ENCODE measurements around the gene TRAPPC13. TPM values are rescaled to one million over a fixed set of nuclear protein-coding genes. Genes with fewer than 3 reads are reported as not detected.

The TRAPPC13 gene
- total and polyA plus RNA-seq, 2 of the 13 experiments (the other 11 are each of a cell fraction or from before 2014, with no cell fraction given) = 8.4 to 19.6 TPM

DNA sequence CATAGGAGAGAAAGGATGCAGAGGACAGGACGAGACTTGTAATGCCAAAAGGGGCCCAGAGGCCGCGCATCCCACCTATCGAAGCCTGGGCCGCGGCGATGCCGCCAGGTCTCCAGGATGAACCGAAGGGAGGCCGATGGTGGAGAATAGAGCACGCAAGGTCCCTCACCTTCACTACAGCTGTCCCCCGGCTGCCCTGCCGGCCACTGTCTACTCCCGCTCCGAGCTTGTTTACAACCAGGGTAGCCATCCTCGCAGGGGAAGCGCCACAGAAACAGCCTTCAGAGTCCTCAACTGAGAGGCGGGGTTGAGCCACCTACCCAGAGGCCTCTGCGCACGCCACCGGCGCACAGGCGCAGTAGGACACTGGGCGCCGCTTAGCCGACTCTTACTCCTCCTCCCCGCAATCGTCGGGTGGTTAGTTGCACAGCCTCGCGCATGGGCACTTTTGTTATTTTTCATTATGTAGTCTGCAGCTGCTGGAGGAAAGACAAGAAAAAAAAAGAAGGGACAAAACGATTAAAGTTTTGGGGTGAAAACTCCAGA is 729 bp upstream of the TRAPPC13 start, which contains the start of gene TRIM23 (continued):
- TF ChIP-seq ZFP91 (CRISPR knock-in tag; IDR thresholded peaks at IDR 0.05; ENCODE audit: borderline replicate concordance) (peak; percentile 72; the same call in 1 of the 2 replicates), RBM22 (optimal IDR thresholded peaks at IDR 0.05; ENCODE audit: low read length) (no peak), SSRP1 (CRISPR knock-in tag; IDR thresholded peaks at IDR 0.05) (no peak), ZNF225 (CRISPR knock-in tag; IDR thresholded peaks at IDR 0.05) (0 out of 2 replicates have a peak, but pooled peaks have one; percentile 49), PRDM4 (CRISPR knock-in tag; IDR thresholded peaks at IDR 0.05; ENCODE audit: borderline replicate concordance) (no peak), ZNF549 (CRISPR knock-in tag; IDR thresholded peaks at IDR 0.05) (no peak), ZNF550 (CRISPR knock-in tag; IDR thresholded peaks at IDR 0.05; ENCODE audit: borderline replicate concordance) (no peak), ZNF121 (CRISPR knock-in tag; IDR thresholded peaks at IDR 0.05) (0 out of 2 replicates have a peak, but pooled peaks have one; percentile 9), SPEN (CRISPR knock-in tag; IDR thresholded peaks at IDR 0.05; ENCODE audit: low read depth) (peak; percentile 70; the same call in 1 of the 2 replicates), ZNF136 (CRISPR knock-in tag; IDR thresholded peaks at IDR 0.05; ENCODE audit: low read depth) (no peak; the same call in 1 of the 2 replicates), NFIB (CRISPR knock-in tag; IDR thresholded peaks at IDR 0.05; ENCODE audit: borderline replicate concordance) (no peak), ZFP82 (CRISPR knock-in tag; IDR thresholded peaks at IDR 0.05; ENCODE audit: borderline replicate concordance) (peak; percentile 83; the same call in 1 of the 2 replicates)
- TF ChIP-seq, protein P1, sequence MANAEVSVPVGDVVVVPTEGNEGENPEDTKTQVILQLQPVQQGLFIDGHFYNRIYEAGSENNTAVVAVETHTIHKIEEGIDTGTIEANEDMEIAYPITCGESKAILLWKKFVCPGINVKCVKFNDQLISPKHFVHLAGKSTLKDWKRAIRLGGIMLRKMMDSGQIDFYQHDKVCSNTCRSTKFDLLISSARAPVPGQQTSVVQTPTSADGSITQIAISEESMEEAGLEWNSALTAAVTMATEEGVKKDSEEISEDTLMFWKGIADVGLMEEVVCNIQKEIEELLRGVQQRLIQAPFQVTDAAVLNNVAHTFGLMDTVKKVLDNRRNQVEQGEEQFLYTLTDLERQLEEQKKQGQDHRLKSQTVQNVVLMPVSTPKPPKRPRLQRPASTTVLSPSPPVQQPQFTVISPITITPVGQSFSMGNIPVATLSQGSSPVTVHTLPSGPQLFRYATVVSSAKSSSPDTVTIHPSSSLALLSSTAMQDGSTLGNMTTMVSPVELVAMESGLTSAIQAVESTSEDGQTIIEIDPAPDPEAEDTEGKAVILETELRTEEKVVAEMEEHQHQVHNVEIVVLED (CRISPR knock-in tag; IDR thresholded peaks at IDR 0.05; ENCODE audit: borderline replicate concordance) = peak; percentile 54; the same call in 1 of the 2 replicates
- TF ChIP-seq, protein P2, sequence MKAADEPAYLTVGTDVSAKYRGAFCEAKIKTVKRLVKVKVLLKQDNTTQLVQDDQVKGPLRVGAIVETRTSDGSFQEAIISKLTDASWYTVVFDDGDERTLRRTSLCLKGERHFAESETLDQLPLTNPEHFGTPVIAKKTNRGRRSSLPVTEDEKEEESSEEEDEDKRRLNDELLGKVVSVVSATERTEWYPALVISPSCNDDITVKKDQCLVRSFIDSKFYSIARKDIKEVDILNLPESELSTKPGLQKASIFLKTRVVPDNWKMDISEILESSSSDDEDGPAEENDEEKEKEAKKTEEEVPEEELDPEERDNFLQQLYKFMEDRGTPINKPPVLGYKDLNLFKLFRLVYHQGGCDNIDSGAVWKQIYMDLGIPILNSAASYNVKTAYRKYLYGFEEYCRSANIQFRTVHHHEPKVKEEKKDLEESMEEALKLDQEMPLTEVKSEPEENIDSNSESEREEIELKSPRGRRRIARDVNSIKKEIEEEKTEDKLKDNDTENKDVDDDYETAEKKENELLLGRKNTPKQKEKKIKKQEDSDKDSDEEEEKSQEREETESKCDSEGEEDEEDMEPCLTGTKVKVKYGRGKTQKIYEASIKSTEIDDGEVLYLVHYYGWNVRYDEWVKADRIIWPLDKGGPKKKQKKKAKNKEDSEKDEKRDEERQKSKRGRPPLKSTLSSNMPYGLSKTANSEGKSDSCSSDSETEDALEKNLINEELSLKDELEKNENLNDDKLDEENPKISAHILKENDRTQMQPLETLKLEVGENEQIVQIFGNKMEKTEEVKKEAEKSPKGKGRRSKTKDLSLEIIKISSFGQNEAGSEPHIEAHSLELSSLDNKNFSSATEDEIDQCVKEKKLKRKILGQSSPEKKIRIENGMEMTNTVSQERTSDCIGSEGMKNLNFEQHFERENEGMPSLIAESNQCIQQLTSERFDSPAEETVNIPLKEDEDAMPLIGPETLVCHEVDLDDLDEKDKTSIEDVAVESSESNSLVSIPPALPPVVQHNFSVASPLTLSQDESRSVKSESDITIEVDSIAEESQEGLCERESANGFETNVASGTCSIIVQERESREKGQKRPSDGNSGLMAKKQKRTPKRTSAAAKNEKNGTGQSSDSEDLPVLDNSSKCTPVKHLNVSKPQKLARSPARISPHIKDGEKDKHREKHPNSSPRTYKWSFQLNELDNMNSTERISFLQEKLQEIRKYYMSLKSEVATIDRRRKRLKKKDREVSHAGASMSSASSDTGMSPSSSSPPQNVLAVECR (CRISPR knock-in tag; IDR thresholded peaks at IDR 0.05; ENCODE audit: borderline replicate concordance) = peak; percentile 69
- TF ChIP-seq, protein P3, sequence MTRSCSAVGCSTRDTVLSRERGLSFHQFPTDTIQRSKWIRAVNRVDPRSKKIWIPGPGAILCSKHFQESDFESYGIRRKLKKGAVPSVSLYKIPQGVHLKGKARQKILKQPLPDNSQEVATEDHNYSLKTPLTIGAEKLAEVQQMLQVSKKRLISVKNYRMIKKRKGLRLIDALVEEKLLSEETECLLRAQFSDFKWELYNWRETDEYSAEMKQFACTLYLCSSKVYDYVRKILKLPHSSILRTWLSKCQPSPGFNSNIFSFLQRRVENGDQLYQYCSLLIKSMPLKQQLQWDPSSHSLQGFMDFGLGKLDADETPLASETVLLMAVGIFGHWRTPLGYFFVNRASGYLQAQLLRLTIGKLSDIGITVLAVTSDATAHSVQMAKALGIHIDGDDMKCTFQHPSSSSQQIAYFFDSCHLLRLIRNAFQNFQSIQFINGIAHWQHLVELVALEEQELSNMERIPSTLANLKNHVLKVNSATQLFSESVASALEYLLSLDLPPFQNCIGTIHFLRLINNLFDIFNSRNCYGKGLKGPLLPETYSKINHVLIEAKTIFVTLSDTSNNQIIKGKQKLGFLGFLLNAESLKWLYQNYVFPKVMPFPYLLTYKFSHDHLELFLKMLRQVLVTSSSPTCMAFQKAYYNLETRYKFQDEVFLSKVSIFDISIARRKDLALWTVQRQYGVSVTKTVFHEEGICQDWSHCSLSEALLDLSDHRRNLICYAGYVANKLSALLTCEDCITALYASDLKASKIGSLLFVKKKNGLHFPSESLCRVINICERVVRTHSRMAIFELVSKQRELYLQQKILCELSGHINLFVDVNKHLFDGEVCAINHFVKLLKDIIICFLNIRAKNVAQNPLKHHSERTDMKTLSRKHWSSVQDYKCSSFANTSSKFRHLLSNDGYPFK (CRISPR knock-in tag; IDR thresholded peaks at IDR 0.05; ENCODE audit: borderline replicate concordance) = peak; percentile 55; the same call in 1 of the 2 replicates
